Osteocyte (in vitro differentiated cells): ENCODE measurements around the gene PRKAR2B. TPM values are rescaled to one million over a fixed set of nuclear protein-coding genes. Genes with fewer than 3 reads are reported as not detected.
"Not testable (repeated sequence)": the region's sequence is repeated elsewhere in the genome, so short reads cannot be mapped to it uniquely, and the experiment has no call there.

ENCODE experiments used
- DNase-seq: peaks from one replicate; pipeline ENCODE4 v3.0.0; 2021; ENCODE audit warnings: mixed read lengths; ENCODE audit not compliant: unreplicated experiment; ENCODE audit errors: extremely low spot score
- H3K27ac Mint-ChIP-seq: one replicate; pipeline ENCODE4 v1.8.0; 2021; ENCODE audit warnings: mild to moderate bottlenecking, mixed read lengths; ENCODE audit not compliant: unreplicated experiment
- H3K27me3 Mint-ChIP-seq: one replicate; pipeline ENCODE4 v1.8.0; 2021; ENCODE audit warnings: mixed read lengths; ENCODE audit not compliant: unreplicated experiment
- H3K36me3 Mint-ChIP-seq: one replicate; pipeline ENCODE4 v1.8.0; 2021; ENCODE audit warnings: mixed read lengths; ENCODE audit not compliant: unreplicated experiment
- H3K4me1 Mint-ChIP-seq: one replicate; pipeline ENCODE4 v1.8.0; 2021; ENCODE audit warnings: mixed read lengths; ENCODE audit not compliant: unreplicated experiment
- H3K4me3 Mint-ChIP-seq: one replicate; pipeline ENCODE4 v1.8.0; 2021; ENCODE audit warnings: mild to moderate bottlenecking, moderate library complexity, mixed read lengths; ENCODE audit not compliant: unreplicated experiment
- H3K9me3 Mint-ChIP-seq: one replicate; pipeline ENCODE4 v1.8.0; 2021; ENCODE audit warnings: mixed read lengths; ENCODE audit not compliant: unreplicated experiment
- total RNA-seq: library from RNA; stranded (reverse); gene quantifications from 2 replicates; pipeline ENCODE4 v1.2.1, GENCODE V29; 2021
- TF ChIP-seq, protein P1 (sequence below): fragments of 200-600 bp; sonication (generic); IDR thresholded peaks from 2 replicates; pipeline ENCODE4 v1.5.0; 2021; ENCODE audit warnings: antibody characterized with exemption, mild to moderate bottlenecking, moderate library complexity

PRKAR2B gene
- total RNA-seq, 1 donor from 2014 or later, result 3.3 TPM

DNA sequence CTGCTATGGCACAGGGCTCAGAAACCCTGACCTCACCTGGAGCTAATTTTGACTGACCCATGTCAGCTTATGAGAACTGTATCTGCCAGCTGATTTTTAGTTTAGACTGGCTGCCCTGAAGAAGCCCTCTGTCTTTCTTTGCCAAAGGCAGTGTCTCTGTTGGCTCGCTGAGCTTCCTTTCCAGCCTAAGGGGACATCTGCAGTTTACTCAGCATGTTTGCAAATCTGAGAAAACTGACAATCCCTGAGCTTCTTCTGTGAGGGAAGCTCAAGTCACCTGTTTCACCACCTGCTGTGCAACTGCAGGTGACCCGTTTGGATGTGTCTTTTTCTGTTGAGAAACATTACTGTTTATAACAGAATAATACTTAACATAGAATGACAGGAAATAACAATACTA is 46.0 kb downstream of the PRKAR2B start:
- Mint-ChIP-seq H3K4me3 (no peak overlapping the region), H3K27me3 (peaks cover 16% of the 10 kb centered on the region), H3K27ac (no peak overlapping the region), H3K9me3 (peaks cover 7% of the 10 kb centered on the region), H3K4me1 (no peaks in the 10 kb centered on the region), H3K36me3 (no peaks in the 10 kb centered on the region)
- TF ChIP-seq, protein P1, sequence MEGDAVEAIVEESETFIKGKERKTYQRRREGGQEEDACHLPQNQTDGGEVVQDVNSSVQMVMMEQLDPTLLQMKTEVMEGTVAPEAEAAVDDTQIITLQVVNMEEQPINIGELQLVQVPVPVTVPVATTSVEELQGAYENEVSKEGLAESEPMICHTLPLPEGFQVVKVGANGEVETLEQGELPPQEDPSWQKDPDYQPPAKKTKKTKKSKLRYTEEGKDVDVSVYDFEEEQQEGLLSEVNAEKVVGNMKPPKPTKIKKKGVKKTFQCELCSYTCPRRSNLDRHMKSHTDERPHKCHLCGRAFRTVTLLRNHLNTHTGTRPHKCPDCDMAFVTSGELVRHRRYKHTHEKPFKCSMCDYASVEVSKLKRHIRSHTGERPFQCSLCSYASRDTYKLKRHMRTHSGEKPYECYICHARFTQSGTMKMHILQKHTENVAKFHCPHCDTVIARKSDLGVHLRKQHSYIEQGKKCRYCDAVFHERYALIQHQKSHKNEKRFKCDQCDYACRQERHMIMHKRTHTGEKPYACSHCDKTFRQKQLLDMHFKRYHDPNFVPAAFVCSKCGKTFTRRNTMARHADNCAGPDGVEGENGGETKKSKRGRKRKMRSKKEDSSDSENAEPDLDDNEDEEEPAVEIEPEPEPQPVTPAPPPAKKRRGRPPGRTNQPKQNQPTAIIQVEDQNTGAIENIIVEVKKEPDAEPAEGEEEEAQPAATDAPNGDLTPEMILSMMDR, result no peak
- DNase-seq, result no peak

GRCh38 chr7:107091306-107091705 is 46.8 kb downstream of the PRKAR2B start:
- no peak overlapping the region for H3K4me3 Mint-ChIP-seq
- H3K27me3 Mint-ChIP-seq, result peaks cover 25% of the 10 kb centered on the region
- H3K36me3 Mint-ChIP-seq, result no peaks in the 10 kb centered on the region
- peaks cover 7% of the 10 kb centered on the region for H3K9me3 Mint-ChIP-seq
- no peaks in the 10 kb centered on the region for H3K4me1 Mint-ChIP-seq
- H3K27ac Mint-ChIP-seq, result no peak overlapping the region
- no peak for DNase-seq
- TF ChIP-seq, protein P1, result no peak

GRCh38 chr7:107093671-107094070 is 49.2 kb downstream of the PRKAR2B start:
- not testable (repeated sequence) for DNase-seq, H3K4me3 Mint-ChIP-seq, H3K36me3 Mint-ChIP-seq, H3K27ac Mint-ChIP-seq, H3K4me1 Mint-ChIP-seq
- H3K9me3 Mint-ChIP-seq, result peaks cover 12% of the 10 kb centered on the region
- peaks cover 32% of the 10 kb centered on the region for H3K27me3 Mint-ChIP-seq

DNA sequence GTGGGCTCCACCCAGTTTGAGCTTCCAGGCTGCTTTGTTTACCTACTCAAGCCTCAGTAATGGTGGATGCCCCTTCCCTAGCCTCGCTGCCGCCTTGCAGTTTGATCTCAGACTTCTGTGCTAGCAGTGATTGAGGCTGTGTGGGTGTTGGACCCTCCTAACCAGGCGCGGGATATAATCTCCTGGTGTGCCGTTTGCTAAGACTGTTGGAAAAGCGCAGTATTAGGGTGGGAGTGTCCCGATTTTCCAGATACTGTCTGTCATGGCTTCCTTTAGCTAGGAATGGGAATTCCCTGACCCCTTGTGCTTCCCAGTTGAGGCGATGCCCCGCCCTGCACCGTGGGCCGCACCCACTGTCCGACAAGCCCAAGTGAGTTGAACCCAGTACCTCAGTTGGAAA is 54.6 kb downstream of the PRKAR2B start:
- H3K27me3 Mint-ChIP-seq, result peaks cover 25% of the 10 kb centered on the region
- peaks cover 22% of the 10 kb centered on the region for H3K9me3 Mint-ChIP-seq
- H3K36me3 Mint-ChIP-seq, DNase-seq, H3K27ac Mint-ChIP-seq, H3K4me3 Mint-ChIP-seq, H3K4me1 Mint-ChIP-seq: not testable (repeated sequence)

DNA sequence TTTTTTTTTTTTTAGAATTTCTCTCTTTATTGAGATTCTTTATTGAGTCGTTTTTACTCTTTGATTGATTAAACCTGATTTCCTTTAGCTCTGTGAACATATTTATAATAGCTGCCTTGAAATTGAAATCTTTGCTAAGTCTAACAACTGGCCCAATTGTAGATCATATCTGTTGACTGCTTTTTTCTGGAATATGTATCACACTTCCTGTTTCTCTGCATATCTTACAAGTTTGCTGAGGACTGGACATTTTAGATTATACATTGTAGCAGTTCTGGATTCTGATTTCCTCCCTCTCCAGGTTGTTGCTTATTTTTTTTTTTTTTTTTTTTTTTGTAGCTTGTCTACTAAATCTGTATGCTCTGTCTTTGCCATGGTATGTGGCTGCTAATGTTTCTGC is 56.3 kb downstream of the PRKAR2B start:
- TF ChIP-seq, protein P1, result no peak
- Mint-ChIP-seq H3K4me3 (no peak overlapping the region), H3K27ac (no peak overlapping the region), H3K4me1 (peaks cover 4% of the 10 kb centered on the region), H3K27me3 (peaks cover 14% of the 10 kb centered on the region), H3K9me3 (peaks cover 15% of the 10 kb centered on the region), H3K36me3 (no peaks in the 10 kb centered on the region)
- DNase-seq, result no peak

DNA sequence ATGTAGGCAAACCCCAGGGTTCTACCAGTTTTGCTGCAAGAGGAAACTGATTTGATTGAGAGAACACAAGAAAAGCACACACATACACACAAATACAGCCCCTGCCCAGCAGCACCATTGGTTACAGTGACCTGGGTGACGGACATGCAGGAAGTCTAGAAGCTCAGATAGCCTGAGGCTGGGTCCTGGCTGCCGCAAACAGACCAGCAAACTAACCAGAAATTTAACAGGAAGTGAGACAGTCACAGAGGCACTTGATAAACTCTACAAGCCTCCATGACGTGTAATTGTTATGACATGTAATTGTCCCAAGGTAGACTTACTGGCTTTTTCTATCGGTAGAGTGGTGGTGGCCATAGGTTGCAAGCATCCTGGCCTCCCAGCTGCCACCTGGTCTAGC is 58.9 kb downstream of the PRKAR2B start:
- H3K36me3 Mint-ChIP-seq, result no peaks in the 10 kb centered on the region
- H3K4me3 Mint-ChIP-seq, result no peak overlapping the region
- TF ChIP-seq, protein P1, result no peak
- peaks cover 4% of the 10 kb centered on the region for H3K4me1 Mint-ChIP-seq
- no peak overlapping the region for H3K27ac Mint-ChIP-seq
- no peaks in the 10 kb centered on the region for H3K27me3 Mint-ChIP-seq
- DNase-seq, result no peak
- peaks cover 10% of the 10 kb centered on the region for H3K9me3 Mint-ChIP-seq
